Measurements from ENCODE around the gene MAP3K7.
A peak's percentile ranks its signal among the peaks of the same experiment; 100 is the strongest.

Gene MAP3K7

DNA sequence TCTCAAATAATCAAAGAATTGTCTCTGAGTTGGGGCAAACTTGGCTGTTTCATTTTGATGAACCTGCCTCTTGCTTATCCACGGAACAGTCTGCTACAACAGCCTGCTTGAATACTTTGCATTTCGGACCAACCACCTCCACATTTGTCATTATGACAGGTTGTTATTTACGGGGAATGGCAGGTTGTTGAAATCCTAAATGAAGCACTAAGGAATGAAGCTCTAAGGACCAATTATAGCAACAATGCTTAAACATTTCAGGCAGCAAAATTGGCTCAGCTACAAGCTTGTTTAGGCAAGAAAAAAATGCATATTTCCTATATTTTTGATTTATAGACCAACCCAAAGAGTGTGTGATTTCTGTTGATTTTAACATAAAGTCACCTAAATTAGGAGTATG lies 84.5 kb downstream of the MAP3K7 start:
- Histone ChIP-seq H3K4ac (ENCODE audit: low read depth, low read length) (no peak overlapping the region), H3K27ac (ENCODE audit: low read depth, low read length) (no peak overlapping the region), H3K4me1 (ENCODE audit: control insufficient read depth, low read depth, low read length) (peaks cover 8% of the 10 kb centered on the region), H2AK5ac (ENCODE audit: low read length) (peak overlapping the region; percentile 43), H3K23ac (ENCODE audit: low read length) (no peak overlapping the region), H4K8ac (ENCODE audit: low read depth, low read length) (no peak overlapping the region), H3K4me3 (ENCODE audit: low read length) (no peak overlapping the region), H2BK5ac (ENCODE audit: low read length) (no peak overlapping the region), H3K4me2 (ENCODE audit: low read length) (no peak overlapping the region), H3K27me3 (ENCODE audit: insufficient read depth, low read length, poor library complexity) (no peaks in the 10 kb centered on the region), H4K5ac (ENCODE audit: low read length) (no peak overlapping the region), H3K79me1 (ENCODE audit: low read length) (no peaks in the 10 kb centered on the region), H3K9ac (ENCODE audit: low read length) (no peak overlapping the region), H2BK15ac (replicated peaks; ENCODE audit: low read depth) (no peak overlapping the region), H3K18ac (ENCODE audit: low read length) (peak overlapping the region; percentile 80), H3K36me3 (ENCODE audit: control insufficient read depth, insufficient read depth, low read length) (no peaks in the 10 kb centered on the region), H2BK120ac (ENCODE audit: low read depth, low read length) (no peak overlapping the region), H3K56ac (ENCODE audit: low read length) (peak overlapping the region; percentile 10), H3K79me2 (ENCODE audit: control insufficient read depth, insufficient read depth, low read length) (no peaks in the 10 kb centered on the region)
- WGBS (ENCODE audit: extremely low coverage, insufficient coverage, low lambda C conversion rate) = no CpG with 5 or more reads among the region's 3 CpGs
- no peak for DNase-seq

GRCh38 chr6:90500458-90500857 lies 86.4 kb downstream of the MAP3K7 start:
- Histone ChIP-seq H3K27me3 (ENCODE audit: insufficient read depth, low read length, poor library complexity) (no peaks in the 10 kb centered on the region), H3K36me3 (ENCODE audit: control insufficient read depth, insufficient read depth, low read length) (no peaks in the 10 kb centered on the region), H2BK15ac (replicated peaks; ENCODE audit: low read depth) (no peak overlapping the region), H3K4me2 (ENCODE audit: low read length) (no peak overlapping the region), H2BK5ac (ENCODE audit: low read length) (no peak overlapping the region), H3K4me1 (ENCODE audit: control insufficient read depth, low read depth, low read length) (peaks cover 8% of the 10 kb centered on the region), H4K5ac (ENCODE audit: low read length) (no peak overlapping the region), H2BK120ac (ENCODE audit: low read depth, low read length) (no peak overlapping the region), H3K23ac (ENCODE audit: low read length) (no peak overlapping the region), H3K4ac (ENCODE audit: low read depth, low read length) (no peak overlapping the region), H3K18ac (ENCODE audit: low read length) (peak overlapping the region; percentile 11), H2AK5ac (ENCODE audit: low read length) (no peak overlapping the region), H3K9ac (ENCODE audit: low read length) (no peak overlapping the region), H3K4me3 (ENCODE audit: low read length) (no peak overlapping the region), H3K56ac (ENCODE audit: low read length) (no peak overlapping the region), H3K79me2 (ENCODE audit: control insufficient read depth, insufficient read depth, low read length) (no peaks in the 10 kb centered on the region), H3K79me1 (ENCODE audit: low read length) (no peaks in the 10 kb centered on the region), H3K27ac (ENCODE audit: low read depth, low read length) (no peak overlapping the region), H4K8ac (ENCODE audit: low read depth, low read length) (no peak overlapping the region)
- WGBS (ENCODE audit: extremely low coverage, insufficient coverage, low lambda C conversion rate) = no CpG with 5 or more reads among the region's 9 CpGs
- DNase-seq = peak; percentile 45

- H3K18ac ChIP-seq (ENCODE audit: low read length) = no peak overlapping the region
- no peak overlapping the region for H4K5ac ChIP-seq (ENCODE audit: low read length)
- WGBS (ENCODE audit: extremely low coverage, insufficient coverage, low lambda C conversion rate) = no CpG with 5 or more reads among the region's 1 CpG
- no peak overlapping the region for H2BK15ac ChIP-seq (replicated peaks; ENCODE audit: low read depth)
- no peak overlapping the region for H3K56ac ChIP-seq (ENCODE audit: low read length)
- H2BK120ac ChIP-seq (ENCODE audit: low read depth, low read length) = no peak overlapping the region
- no peak overlapping the region for H3K4ac ChIP-seq (ENCODE audit: low read depth, low read length)
- no peak for DNase-seq
- H3K9ac ChIP-seq (ENCODE audit: low read length) = no peak overlapping the region
- no peaks in the 10 kb centered on the region for H3K36me3 ChIP-seq (ENCODE audit: control insufficient read depth, insufficient read depth, low read length)
- H4K8ac ChIP-seq (ENCODE audit: low read depth, low read length) = no peak overlapping the region
- no peak overlapping the region for H3K4me3 ChIP-seq (ENCODE audit: low read length)
- H3K27ac ChIP-seq (ENCODE audit: low read depth, low read length) = no peak overlapping the region
- H3K4me1 ChIP-seq (ENCODE audit: control insufficient read depth, low read depth, low read length) = peaks cover 6% of the 10 kb centered on the region
- H3K4me2 ChIP-seq (ENCODE audit: low read length) = no peak overlapping the region
- H3K79me2 ChIP-seq (ENCODE audit: control insufficient read depth, insufficient read depth, low read length) = no peaks in the 10 kb centered on the region
- no peak overlapping the region for H2AK5ac ChIP-seq (ENCODE audit: low read length)
- H2BK5ac ChIP-seq (ENCODE audit: low read length) = no peak overlapping the region
- H3K23ac ChIP-seq (ENCODE audit: low read length) = no peak overlapping the region
- no peaks in the 10 kb centered on the region for H3K27me3 ChIP-seq (ENCODE audit: insufficient read depth, low read length, poor library complexity)
- H3K79me1 ChIP-seq (ENCODE audit: low read length) = no peaks in the 10 kb centered on the region
These were observed 89.5 kb downstream of the MAP3K7 start for GRCh38 chr6:90497411-90497810.

GRCh38 chr6:90496258-90497016 lies 90.4 kb downstream of the MAP3K7 start:
- DNase-seq = no peak
- Histone ChIP-seq H2BK5ac (ENCODE audit: low read length) (no peak overlapping the region), H3K4me1 (ENCODE audit: control insufficient read depth, low read depth, low read length) (peaks cover 4% of the 10 kb centered on the region)

DNA sequence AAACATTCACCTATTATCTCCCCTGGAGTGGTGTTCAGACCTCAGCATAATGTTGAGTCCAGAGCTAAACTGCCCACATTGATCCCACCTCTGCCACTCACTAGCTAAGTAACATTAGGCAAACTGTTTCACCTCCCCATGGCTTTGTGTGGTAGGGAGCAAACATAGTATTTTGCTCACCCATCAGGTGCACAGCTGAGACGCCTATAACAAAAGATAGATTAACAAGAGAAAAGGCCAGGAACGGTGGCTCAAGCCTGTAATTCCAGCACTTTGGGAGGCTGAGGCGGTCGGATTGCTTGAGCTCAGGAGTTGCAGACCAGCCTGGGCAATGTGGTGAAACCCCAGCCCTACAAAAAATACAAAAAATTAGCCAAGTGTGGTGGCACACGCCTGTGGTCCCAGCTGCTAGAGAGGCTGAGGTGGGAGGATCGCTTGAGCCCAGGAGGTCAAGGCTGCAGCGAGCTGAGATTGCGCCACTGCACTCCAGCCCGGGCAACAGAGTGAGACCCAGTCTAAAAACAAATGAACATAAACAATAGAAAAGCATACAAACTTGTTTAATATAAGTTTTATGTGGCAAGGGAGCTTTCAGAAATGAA lies 91.6 kb downstream of the MAP3K7 start:
- Histone ChIP-seq H3K27ac (ENCODE audit: low read depth, low read length) (no peak overlapping the region), H3K4ac (ENCODE audit: low read depth, low read length) (no peak overlapping the region)

More at GRCh38 chr6:90496258-90497016, 90.4 kb downstream of the MAP3K7 start:
- Histone ChIP-seq H3K18ac (ENCODE audit: low read length) (peak overlapping the region; percentile 62), H3K4ac (ENCODE audit: low read depth, low read length) (no peak overlapping the region), H3K56ac (ENCODE audit: low read length) (no peak overlapping the region), H4K5ac (ENCODE audit: low read length) (no peak overlapping the region), H2BK15ac (replicated peaks; ENCODE audit: low read depth) (peak overlapping the region; percentile 41), H3K9ac (ENCODE audit: low read length) (no peak overlapping the region), H4K8ac (ENCODE audit: low read depth, low read length) (no peak overlapping the region), H3K4me2 (ENCODE audit: low read length) (no peak overlapping the region), H2AK5ac (ENCODE audit: low read length) (no peak overlapping the region), H3K4me3 (ENCODE audit: low read length) (no peak overlapping the region), H3K27ac (ENCODE audit: low read depth, low read length) (no peak overlapping the region), H3K79me1 (ENCODE audit: low read length) (no peaks in the 10 kb centered on the region), H3K36me3 (ENCODE audit: control insufficient read depth, insufficient read depth, low read length) (no peaks in the 10 kb centered on the region), H3K23ac (ENCODE audit: low read length) (no peak overlapping the region), H3K79me2 (ENCODE audit: control insufficient read depth, insufficient read depth, low read length) (no peaks in the 10 kb centered on the region), H3K27me3 (ENCODE audit: insufficient read depth, low read length, poor library complexity) (no peaks in the 10 kb centered on the region), H2BK120ac (ENCODE audit: low read depth, low read length) (no peak overlapping the region)
- no CpG with 5 or more reads among the region's 17 CpGs for WGBS (ENCODE audit: extremely low coverage, insufficient coverage, low lambda C conversion rate)

More for the DNA sequence above, 91.6 kb downstream of the MAP3K7 start:
- Histone ChIP-seq H2AK5ac (ENCODE audit: low read length) (no peak overlapping the region), H2BK5ac (ENCODE audit: low read length) (no peak overlapping the region), H3K9ac (ENCODE audit: low read length) (no peak overlapping the region), H3K18ac (ENCODE audit: low read length) (no peak overlapping the region), H3K23ac (ENCODE audit: low read length) (no peak overlapping the region), H3K79me2 (ENCODE audit: control insufficient read depth, insufficient read depth, low read length) (no peaks in the 10 kb centered on the region), H3K4me1 (ENCODE audit: control insufficient read depth, low read depth, low read length) (peaks cover 3% of the 10 kb centered on the region), H2BK15ac (replicated peaks; ENCODE audit: low read depth) (no peak overlapping the region), H3K4me3 (ENCODE audit: low read length) (no peak overlapping the region), H3K79me1 (ENCODE audit: low read length) (no peaks in the 10 kb centered on the region), H4K8ac (ENCODE audit: low read depth, low read length) (no peak overlapping the region), H3K27me3 (ENCODE audit: insufficient read depth, low read length, poor library complexity) (no peaks in the 10 kb centered on the region), H3K56ac (ENCODE audit: low read length) (no peak overlapping the region), H3K4me2 (ENCODE audit: low read length) (no peak overlapping the region), H2BK120ac (ENCODE audit: low read depth, low read length) (no peak overlapping the region), H3K36me3 (ENCODE audit: control insufficient read depth, insufficient read depth, low read length) (no peaks in the 10 kb centered on the region), H4K5ac (ENCODE audit: low read length) (no peak overlapping the region)
- DNase-seq = no peak
- no CpG with 5 or more reads among the region's 9 CpGs for WGBS (ENCODE audit: extremely low coverage, insufficient coverage, low lambda C conversion rate)

Measured in mesendoderm (in vitro differentiated cells).